Tibial nerve (tissue), 4 donors: ENCODE results near the gene SOX5.

Experiments used
- CTCF ChIP-seq, 5 experiments: fragments of 200-600 bp in 3 of 5; fragments of 450-650 bp in 2 of 5; sonication (generic) in 3 of 5; IDR thresholded peaks; one replicate each; pipeline ENCODE4 v1.5.1; 2016 to 2019; ENCODE audit warnings: antibody characterized with exemption in 5 of 5, mild to moderate bottlenecking in 3 of 5, moderate library complexity in 2 of 5
- EP300 ChIP-seq, 2 donors: sonication (generic); formaldehyde crosslinking; IDR thresholded peaks; one replicate each; pipeline ENCODE4 v1.6.1; 2017; ENCODE audit warnings: antibody characterized with exemption in 2 of 2, mild to moderate bottlenecking in 1 of 2
- POLR2A ChIP-seq, 2 donors: fragments of 450-650 bp; IDR thresholded peaks; one replicate each; pipeline ENCODE4 v1.6.1; 2017; ENCODE audit warnings: antibody characterized with exemption in 2 of 2, mild to moderate bottlenecking in 2 of 2, moderate library complexity in 2 of 2

- TF ChIP-seq CTCF (IDR thresholded peaks at IDR 0.05) (no peak), EP300 (IDR thresholded peaks at IDR 0.05) (no peak), POLR2A (IDR thresholded peaks at IDR 0.05) (no peak)
Observed at GRCh38 chr12:23763724-23764123, 185.7 kb downstream of the SOX5 start.
